IPS-18a (cell line): Measurements from ENCODE around the gene TOLLIP.

Source experiments
- H3K27ac ChIP-seq: one replicate; pipeline ENCODE4 v1.5.1; 2013; ENCODE audit warnings: low read length
- H3K27me3 ChIP-seq: one replicate; pipeline ENCODE4 v1.6.1; 2013; ENCODE audit warnings: mild to moderate bottlenecking, low read length; ENCODE audit not compliant: control insufficient read depth, insufficient read depth
- H3K36me3 ChIP-seq: one replicate; pipeline ENCODE4 v1.6.1; 2013; ENCODE audit warnings: low read depth, low read length; ENCODE audit not compliant: control insufficient read depth
- H3K4me1 ChIP-seq: one replicate; pipeline ENCODE4 v1.6.1; 2013; ENCODE audit warnings: low read depth, low read length; ENCODE audit not compliant: control insufficient read depth
- H3K4me3 ChIP-seq: one replicate; pipeline ENCODE4 v1.5.1; 2013; ENCODE audit warnings: low read length
- H3K9ac ChIP-seq: one replicate; pipeline ENCODE4 v1.6.1; 2013; ENCODE audit warnings: mild to moderate bottlenecking, low read length, moderate library complexity
- H3K9me3 ChIP-seq: one replicate; pipeline ENCODE4 v1.6.1; 2013; ENCODE audit warnings: low read depth, low read length; ENCODE audit not compliant: control insufficient read depth

The TOLLIP gene

GRCh38 chr11:1281974-1282365, 27.5 kb downstream of the TOLLIP start:
- no peaks in the 10 kb centered on the region for H3K27me3 ChIP-seq
- H3K27ac ChIP-seq = no peak overlapping the region
- no peak overlapping the region for H3K4me3 ChIP-seq
- no peaks in the 10 kb centered on the region for H3K9me3 ChIP-seq
- H3K36me3 ChIP-seq = peaks cover 15% of the 10 kb centered on the region
- H3K4me1 ChIP-seq = no peaks in the 10 kb centered on the region
- H3K9ac ChIP-seq = no peak overlapping the region

DNA sequence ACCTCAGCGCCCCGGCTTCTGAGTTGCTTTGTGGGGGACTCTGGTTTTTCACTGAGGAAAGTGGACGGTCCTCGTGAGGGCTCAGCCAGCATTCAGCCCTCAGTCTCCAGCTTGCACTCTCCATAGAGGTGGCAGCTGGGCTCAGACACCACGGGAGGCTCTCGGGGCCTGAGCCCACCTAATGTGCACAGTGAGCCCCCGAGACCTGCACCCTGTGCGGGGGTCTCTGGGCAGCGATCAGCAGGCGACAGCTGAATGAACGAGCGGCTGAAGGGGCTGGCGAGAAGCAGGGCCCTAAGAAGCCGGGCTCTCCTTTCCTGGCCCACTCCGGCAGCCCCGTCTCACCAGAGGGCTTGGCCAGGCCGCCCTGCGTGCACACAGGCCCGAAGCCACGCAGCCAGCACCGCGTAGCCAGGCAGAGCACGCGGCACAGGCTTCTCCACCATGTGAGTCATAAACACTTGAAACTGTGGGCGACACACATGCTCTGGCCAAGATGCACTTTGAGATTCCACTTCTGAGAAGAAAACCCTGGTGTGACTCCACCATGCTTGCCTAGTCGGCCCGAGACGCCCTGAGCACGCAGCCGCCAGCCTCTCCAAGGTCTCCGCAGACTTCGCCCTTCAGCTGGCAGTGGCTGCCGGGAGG, 28.0 kb downstream of the TOLLIP start:
- Histone ChIP-seq H3K9ac (no peak overlapping the region), H3K27me3 (no peaks in the 10 kb centered on the region), H3K27ac (no peak overlapping the region), H3K4me3 (no peak overlapping the region), H3K9me3 (no peaks in the 10 kb centered on the region), H3K36me3 (peaks cover 14% of the 10 kb centered on the region), H3K4me1 (no peaks in the 10 kb centered on the region)

GRCh38 chr11:1280116-1281035, 29.1 kb downstream of the TOLLIP start:
- H3K36me3 ChIP-seq = peaks cover 11% of the 10 kb centered on the region
- H3K9ac ChIP-seq = no peak overlapping the region
- H3K27ac ChIP-seq = no peak overlapping the region
- H3K27me3 ChIP-seq = no peaks in the 10 kb centered on the region
- no peaks in the 10 kb centered on the region for H3K4me1 ChIP-seq
- H3K4me3 ChIP-seq = no peak overlapping the region
- H3K9me3 ChIP-seq = no peaks in the 10 kb centered on the region

- Histone ChIP-seq H3K9ac (no peak overlapping the region), H3K27me3 (no peaks in the 10 kb centered on the region), H3K36me3 (peaks cover 11% of the 10 kb centered on the region), H3K4me1 (no peaks in the 10 kb centered on the region), H3K9me3 (no peaks in the 10 kb centered on the region), H3K4me3 (no peak overlapping the region), H3K27ac (no peak overlapping the region)
Measured at GRCh38 chr11:1279674-1280055, 29.8 kb downstream of the TOLLIP start.

DNA sequence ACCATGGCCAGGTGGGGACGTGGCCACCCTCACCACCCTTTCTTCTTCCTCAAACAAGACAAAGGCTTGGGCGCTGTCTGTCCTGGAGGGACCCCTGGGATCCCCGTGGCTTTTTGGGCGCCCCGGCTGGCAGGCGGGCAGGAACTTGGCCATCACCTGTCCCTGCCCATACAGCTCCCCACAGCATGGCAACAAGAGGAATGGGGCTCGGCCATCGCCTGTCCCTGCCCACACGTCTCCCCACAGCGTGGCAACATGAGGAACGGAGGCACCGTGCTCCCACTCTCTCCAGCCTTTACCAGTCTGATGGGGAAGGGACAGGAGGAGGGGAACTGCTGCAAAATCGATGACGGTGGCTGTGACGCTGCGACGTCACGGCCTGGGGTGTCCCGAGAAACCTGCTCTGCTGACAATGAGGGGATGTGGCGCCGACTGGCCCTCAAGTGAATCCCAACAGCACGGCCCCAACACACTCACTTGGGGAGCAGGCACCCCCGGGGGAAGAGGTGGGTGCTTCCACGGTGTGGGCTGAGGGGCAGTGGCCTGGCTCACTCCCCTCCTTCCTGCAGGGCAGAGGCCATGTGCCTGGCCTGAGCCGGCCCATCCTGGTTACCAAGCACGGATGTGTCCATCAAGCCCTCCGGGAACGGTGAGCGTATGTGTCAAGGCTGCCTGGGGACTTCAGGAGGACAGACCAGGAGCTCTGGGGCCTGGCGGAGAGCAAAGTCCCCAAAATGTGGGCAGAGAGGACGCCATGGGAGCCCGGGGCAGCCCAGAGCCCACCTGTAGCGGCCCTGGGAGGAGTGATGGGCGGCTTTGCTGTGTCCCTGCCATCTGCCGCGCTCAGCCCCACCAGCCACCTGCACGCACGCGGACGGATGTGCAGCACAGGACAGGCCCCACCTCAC, 30.4 kb downstream of the TOLLIP start:
- Histone ChIP-seq H3K9me3 (no peaks in the 10 kb centered on the region), H3K36me3 (peaks cover 11% of the 10 kb centered on the region), H3K4me1 (no peaks in the 10 kb centered on the region), H3K9ac (no peak overlapping the region), H3K27me3 (no peaks in the 10 kb centered on the region), H3K4me3 (no peak overlapping the region), H3K27ac (no peak overlapping the region)

GRCh38 chr11:1277936-1278512, 31.4 kb downstream of the TOLLIP start:
- H3K9ac ChIP-seq = no peak overlapping the region

GRCh38 chr11:1276866-1277615, 32.4 kb downstream of the TOLLIP start:
- Histone ChIP-seq H3K4me3 (no peak overlapping the region), H3K36me3 (peaks cover 7% of the 10 kb centered on the region), H3K27me3 (no peaks in the 10 kb centered on the region), H3K9me3 (no peaks in the 10 kb centered on the region), H3K4me1 (no peaks in the 10 kb centered on the region), H3K9ac (no peak overlapping the region), H3K27ac (no peak overlapping the region)

More at GRCh38 chr11:1277936-1278512, 31.4 kb downstream of the TOLLIP start:
- no peak overlapping the region for H3K4me3 ChIP-seq
- no peaks in the 10 kb centered on the region for H3K9me3 ChIP-seq
- no peaks in the 10 kb centered on the region for H3K27me3 ChIP-seq
- no peaks in the 10 kb centered on the region for H3K4me1 ChIP-seq
- peaks cover 9% of the 10 kb centered on the region for H3K36me3 ChIP-seq
- H3K27ac ChIP-seq = no peak overlapping the region

DNA sequence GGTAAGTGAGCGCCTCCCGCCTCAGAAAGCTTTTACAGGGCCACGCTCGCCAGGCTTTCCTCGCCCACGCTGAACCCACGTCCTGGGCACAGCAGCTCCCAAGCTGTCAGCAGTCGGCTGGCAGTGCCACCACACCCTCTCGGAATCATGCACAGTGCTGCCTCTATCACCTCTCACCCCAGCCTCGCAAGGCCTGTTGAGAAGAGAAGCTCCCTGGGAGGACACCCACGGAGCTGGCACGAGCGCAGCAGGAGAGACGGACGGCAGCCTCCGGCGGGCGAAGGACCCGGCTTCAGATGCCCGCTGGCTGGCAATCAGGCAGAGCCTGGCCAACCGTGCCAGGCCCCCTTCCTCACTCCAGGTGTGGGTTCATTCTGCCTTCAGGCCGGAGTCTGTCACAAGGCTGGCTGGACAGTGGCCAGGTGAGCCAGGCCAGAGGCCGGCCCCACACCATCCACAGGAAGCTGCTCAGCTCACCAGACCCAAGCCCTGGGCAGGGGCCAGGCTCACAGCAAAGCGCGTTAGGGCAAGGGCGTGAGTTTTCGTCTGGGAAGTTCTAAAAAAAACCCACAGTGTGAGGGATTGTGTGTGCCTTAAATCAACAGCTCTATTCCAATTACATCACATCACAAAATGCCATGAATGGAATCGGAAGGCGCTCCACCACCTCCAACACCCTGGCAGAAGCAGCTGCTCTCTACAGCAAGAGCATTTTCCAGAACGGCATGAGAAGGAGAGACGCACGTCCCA, 33.2 kb downstream of the TOLLIP start:
- Histone ChIP-seq H3K4me3 (no peak overlapping the region), H3K27ac (no peak overlapping the region), H3K9ac (no peak overlapping the region)

DNA sequence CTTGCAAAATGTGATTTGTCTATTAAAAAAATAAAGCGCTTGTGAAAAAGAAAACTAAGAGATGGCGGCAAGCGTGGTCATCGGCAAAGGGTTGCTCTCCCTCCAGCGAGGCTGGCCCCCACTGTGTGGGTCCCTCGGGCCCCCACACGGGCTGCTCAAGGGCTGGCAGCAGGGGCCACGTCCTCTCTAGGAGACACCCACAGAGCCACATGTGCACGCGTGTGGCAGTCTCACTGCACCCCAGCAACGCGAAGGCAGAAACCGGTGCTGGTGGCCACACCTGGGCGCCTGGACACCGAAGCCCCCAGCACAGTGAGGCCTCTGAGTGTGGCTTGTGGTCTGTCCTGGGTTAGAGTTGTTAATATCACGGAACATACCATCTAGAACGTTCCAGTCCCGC, 34.4 kb downstream of the TOLLIP start:
- Histone ChIP-seq H3K4me3 (no peak overlapping the region), H3K36me3 (peaks cover 4% of the 10 kb centered on the region), H3K4me1 (no peaks in the 10 kb centered on the region), H3K9me3 (no peaks in the 10 kb centered on the region), H3K27me3 (no peaks in the 10 kb centered on the region), H3K27ac (no peak overlapping the region), H3K9ac (no peak overlapping the region)

More for the DNA sequence above, 33.2 kb downstream of the TOLLIP start:
- Histone ChIP-seq H3K36me3 (peaks cover 7% of the 10 kb centered on the region), H3K27me3 (no peaks in the 10 kb centered on the region), H3K4me1 (no peaks in the 10 kb centered on the region), H3K9me3 (no peaks in the 10 kb centered on the region)

DNA sequence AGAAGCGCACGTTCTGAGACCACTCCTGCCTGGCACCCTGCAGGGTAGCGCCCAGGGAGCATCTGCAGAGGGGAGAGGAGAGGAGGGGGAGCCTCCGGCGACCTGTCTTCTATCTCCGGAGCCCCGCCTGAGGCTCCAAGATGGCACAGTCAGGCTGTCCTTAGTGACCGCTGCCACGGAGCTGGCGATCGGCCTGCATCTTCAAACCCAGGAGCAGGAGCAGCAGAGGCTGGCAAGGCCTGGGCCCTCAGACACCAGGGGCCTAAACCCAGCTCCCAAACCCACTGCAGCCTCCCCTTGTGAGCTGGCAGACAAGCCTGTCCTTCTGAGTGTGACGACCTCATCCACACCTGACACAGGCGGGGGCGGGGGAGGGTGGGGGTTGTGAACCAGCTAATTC, 34.9 kb downstream of the TOLLIP start:
- Histone ChIP-seq H3K9ac (no peak overlapping the region), H3K27me3 (no peaks in the 10 kb centered on the region), H3K4me3 (no peak overlapping the region), H3K36me3 (peaks cover 4% of the 10 kb centered on the region), H3K4me1 (no peaks in the 10 kb centered on the region), H3K27ac (no peak overlapping the region), H3K9me3 (no peaks in the 10 kb centered on the region)
